H1 (cell line): ENCODE measurements around the gene SSUH2.

Experiments
- CHD1 ChIP-seq: IDR thresholded peaks from 2 replicates; pipeline ENCODE4 v1.6.1; 2012; ENCODE audit warnings: low read depth, low read length, improper control_type of control experiment
- CTBP2 ChIP-seq: IDR thresholded peaks from 2 replicates; pipeline ENCODE4 v1.7.0; 2011; ENCODE audit warnings: borderline replicate concordance, mild to moderate bottlenecking, moderate library complexity, mixed read lengths, low read length; ENCODE audit not compliant: insufficient read depth, insufficient read length
- EP300 ChIP-seq, 2 experiments: IDR thresholded peaks; 1 replicate in 1 of 2; 2 replicates in 1 of 2; pipeline ENCODE4 v1.6.1; 2011 to 2012; ENCODE audit warnings: low read depth in 2 of 2, low read length in 2 of 2, mild to moderate bottlenecking in 2 of 2, borderline replicate concordance in 1 of 2, inconsistent platforms in 1 of 2, moderate library complexity in 1 of 2
- NRF1 ChIP-seq: IDR thresholded peaks from 2 replicates; pipeline ENCODE4 v1.6.1; 2011; ENCODE audit warnings: mild to moderate bottlenecking, low read depth, low read length, improper control_type of control experiment
- POLR2A ChIP-seq, 2 experiments: IDR thresholded peaks; 1 replicate in 1 of 2; 2 replicates in 1 of 2; pipeline ENCODE4 v1.6.1; 2011; ENCODE audit warnings: low read depth in 2 of 2, low read length in 2 of 2, mild to moderate bottlenecking in 2 of 2; ENCODE audit errors: control extremely low read depth in 1 of 2
- RAD21 ChIP-seq, 2 experiments: IDR thresholded peaks in 1 of 2; conservative IDR thresholded peaks in 1 of 2; 2 replicates each; pipeline ENCODE4 v1.6.1; 2011; ENCODE audit warnings: low read depth in 2 of 2, low read length in 2 of 2, improper control_type of control experiment in 1 of 2, inconsistent platforms in 1 of 2, mild to moderate bottlenecking in 1 of 2, moderate library complexity in 1 of 2
- RBBP5 ChIP-seq: IDR thresholded peaks from 2 replicates; pipeline ENCODE4 v1.7.1; 2012; ENCODE audit warnings: low read depth, mild to moderate bottlenecking, inconsistent platforms, low read length, moderate library complexity, borderline replicate concordance
- TCF12 ChIP-seq: IDR thresholded peaks from 2 replicates; pipeline ENCODE4 v1.6.1; 2011; ENCODE audit warnings: low read depth, mild to moderate bottlenecking, low read length
- ZNF274 ChIP-seq: IDR thresholded peaks from 2 replicates; pipeline ENCODE4 v1.7.0; 2012; ENCODE audit warnings: low read length, borderline replicate concordance; ENCODE audit errors: extremely low read depth
- TF ChIP-seq, protein P1 (sequence below), 3 experiments: IDR thresholded peaks; 1 replicate in 2 of 3; 2 replicates in 1 of 3; pipeline versions ENCODE4 v1.5.1 to v1.6.1; 2011; ENCODE audit warnings: low read length in 3 of 3, mild to moderate bottlenecking in 3 of 3, inconsistent platforms in 2 of 3, low read depth in 1 of 3, moderate library complexity in 1 of 3; ENCODE audit not compliant: insufficient read depth in 1 of 3; ENCODE audit errors: control extremely low read depth in 1 of 3

GRCh38 chr3:8608041-8608790, 36.4 kb downstream of the SSUH2 start:
- no peak for TF ChIP-seq ZNF274
- no peak for TF ChIP-seq EP300 (IDR thresholded peaks at IDR 0.05; ENCODE audit: borderline replicate concordance in 1 of 2, low read depth in 2 of 2, low read length in 2 of 2)
- TF ChIP-seq NRF1 = no peak
- no peak for TF ChIP-seq RAD21 (IDR thresholded peaks at IDR 0.05 in 1 of 2, conservative IDR thresholded peaks at IDR 0.05 in 1 of 2; ENCODE audit: low read depth in 2 of 2, low read length in 2 of 2)
- TF ChIP-seq, protein P1, sequence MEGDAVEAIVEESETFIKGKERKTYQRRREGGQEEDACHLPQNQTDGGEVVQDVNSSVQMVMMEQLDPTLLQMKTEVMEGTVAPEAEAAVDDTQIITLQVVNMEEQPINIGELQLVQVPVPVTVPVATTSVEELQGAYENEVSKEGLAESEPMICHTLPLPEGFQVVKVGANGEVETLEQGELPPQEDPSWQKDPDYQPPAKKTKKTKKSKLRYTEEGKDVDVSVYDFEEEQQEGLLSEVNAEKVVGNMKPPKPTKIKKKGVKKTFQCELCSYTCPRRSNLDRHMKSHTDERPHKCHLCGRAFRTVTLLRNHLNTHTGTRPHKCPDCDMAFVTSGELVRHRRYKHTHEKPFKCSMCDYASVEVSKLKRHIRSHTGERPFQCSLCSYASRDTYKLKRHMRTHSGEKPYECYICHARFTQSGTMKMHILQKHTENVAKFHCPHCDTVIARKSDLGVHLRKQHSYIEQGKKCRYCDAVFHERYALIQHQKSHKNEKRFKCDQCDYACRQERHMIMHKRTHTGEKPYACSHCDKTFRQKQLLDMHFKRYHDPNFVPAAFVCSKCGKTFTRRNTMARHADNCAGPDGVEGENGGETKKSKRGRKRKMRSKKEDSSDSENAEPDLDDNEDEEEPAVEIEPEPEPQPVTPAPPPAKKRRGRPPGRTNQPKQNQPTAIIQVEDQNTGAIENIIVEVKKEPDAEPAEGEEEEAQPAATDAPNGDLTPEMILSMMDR (IDR thresholded peaks at IDR 0.05; ENCODE audit: control extremely low read depth in 1 of 3, insufficient read depth in 1 of 3, low read depth in 1 of 3, low read length in 3 of 3) = no peak
- TF ChIP-seq POLR2A (IDR thresholded peaks at IDR 0.05; ENCODE audit: control extremely low read depth in 1 of 2, low read depth in 2 of 2, low read length in 2 of 2) = no peak
- no peak for TF ChIP-seq CTBP2
- TF ChIP-seq RBBP5 = no peak
- TF ChIP-seq TCF12 = no peak
- no peak for TF ChIP-seq CHD1
